Head of caudate nucleus (tissue), 42 donors: ENCODE measurements around the gene KRT31.
A peak's percentile ranks its signal among the peaks of the same experiment; 100 is the strongest.
"Not testable (repeated sequence)": the region's sequence is repeated elsewhere in the genome, so short reads cannot be mapped to it uniquely, and the experiment has no call there.

Experiments
- DNase-seq, 42 donors: peaks; one replicate each; pipeline versions ENCODE4 v3.0.0 to v3.0.0-alpha.2; 2020 to 2021; ENCODE audit warnings: mixed read lengths in 7 of 42
- intact Hi-C: fragments of 100-400 bp; cut with DNase I; formaldehyde crosslinking; loops from one replicate; pipeline ENCODE4 v1.15.0; 2022

The KRT31 gene

DNA sequence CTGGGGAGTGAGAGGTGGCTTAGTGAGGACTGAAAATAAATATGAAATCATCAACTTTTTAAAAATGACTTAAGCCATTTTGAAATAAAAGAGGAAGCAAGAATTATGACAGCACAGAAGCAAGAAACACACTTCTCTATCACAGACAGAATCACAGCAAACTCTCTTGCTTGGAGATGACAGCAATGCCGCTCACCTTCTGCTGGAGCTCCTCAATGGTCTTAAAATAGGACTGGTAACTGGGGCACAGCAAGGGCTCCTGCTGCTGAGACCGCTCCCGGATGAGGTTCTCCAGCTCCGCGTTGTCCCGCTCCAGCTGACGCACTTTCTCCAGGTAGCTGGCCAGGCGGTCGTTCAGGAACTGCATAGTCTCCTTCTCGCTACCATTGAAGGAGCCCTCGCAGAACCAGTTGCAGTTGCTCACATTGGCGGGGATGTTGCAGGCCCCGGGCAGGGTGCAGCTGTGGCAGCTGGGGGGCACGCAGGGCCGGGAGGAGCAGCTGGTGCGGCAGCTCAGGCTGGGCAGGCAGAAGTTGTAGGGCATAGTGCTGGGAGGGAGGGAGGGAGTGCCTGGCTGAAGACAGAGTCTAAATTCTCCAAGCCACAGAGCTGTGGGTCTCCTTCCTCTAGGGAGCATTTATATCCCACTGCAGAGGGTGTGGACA lies at the start of gene KRT31:
Gene KRT31 (minus strand): TSS at position 613 of the 665 bp plus-strand sequence. CDS start 69 bp downstream, at position 544.
- intact Hi-C loops: no loop called here
- no peak for DNase-seq

DNA sequence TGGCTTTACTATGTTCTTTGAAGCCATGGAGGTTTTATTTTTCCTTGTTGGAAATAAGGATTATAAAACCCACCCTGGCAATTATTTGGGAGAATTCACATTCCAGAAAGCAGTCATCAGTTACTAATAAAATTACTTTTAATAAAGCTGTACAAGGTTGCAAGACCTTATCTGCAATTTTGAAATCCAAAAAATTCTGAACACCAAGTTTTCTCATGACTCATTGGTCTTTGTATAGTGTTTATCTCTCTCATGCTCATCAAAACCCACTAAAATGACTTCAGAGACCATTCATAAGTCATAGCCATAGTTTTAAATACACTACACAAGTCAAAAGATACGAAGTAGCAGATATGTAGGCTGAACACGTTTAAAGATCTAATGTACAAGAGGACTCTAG lies 49.4 kb upstream of the KRT31 start:
- intact Hi-C loops: no loop called here
- DNase-seq: no peak

DNA sequence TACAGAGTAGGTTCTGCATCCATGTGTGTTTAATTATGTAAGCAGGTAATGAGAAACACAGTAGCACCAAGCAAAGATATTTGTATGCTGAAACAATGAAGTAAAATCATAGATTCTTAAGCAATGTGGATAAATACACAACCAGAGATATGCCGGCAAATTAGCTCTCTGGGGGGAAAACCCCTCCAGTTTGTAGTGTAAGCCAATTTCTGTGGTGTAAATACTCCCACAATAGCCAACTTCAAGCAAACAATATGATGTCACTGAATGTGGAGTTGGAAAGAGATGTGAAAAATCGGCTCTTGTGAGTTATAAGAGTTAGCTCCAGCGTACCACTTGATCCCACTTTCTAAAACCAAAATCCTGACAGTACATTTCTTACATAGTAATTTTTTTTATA lies 47.2 kb upstream of the KRT31 start:
- DNase-seq: no peak
- intact Hi-C loops: no loop called here

DNA sequence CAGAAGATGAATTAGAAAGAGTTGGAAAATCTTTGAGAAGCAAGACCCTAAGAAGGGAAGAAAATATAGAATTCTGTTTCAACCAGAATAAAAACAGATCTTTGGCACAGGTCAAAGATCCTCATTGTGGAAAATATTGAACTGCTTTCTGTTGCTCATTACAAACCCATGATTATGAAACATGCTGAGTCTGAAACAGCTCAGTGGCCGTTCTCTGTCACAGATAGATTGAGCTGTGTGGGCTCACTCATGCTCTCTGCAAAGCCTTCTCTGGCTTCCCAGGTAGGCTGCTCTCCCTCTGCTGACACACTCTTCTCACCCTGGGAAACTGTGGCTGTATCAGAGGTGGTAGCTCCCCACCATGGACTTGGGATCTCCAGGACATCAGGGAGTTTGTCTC lies 46.8 kb upstream of the KRT31 start:
- DNase-seq: peak in 3 of 42 donors; percentile 12 to 45 (median 15)
- intact Hi-C loops: no loop called here

GRCh38 chr17:41442739-41443138 lies 45.3 kb upstream of the KRT31 start:
- intact Hi-C loops: no loop called here
- DNase-seq: no peak

- DNase-seq: no peak
- intact Hi-C loops: no loop called here
These were observed 43.2 kb upstream of the KRT31 start, which contains the start of gene KRT38 for GRCh38 chr17:41440531-41441033. Gene KRT38, minus strand, starts transcription at chr17:41440983. Its CDS starts 62 bp downstream, at chr17:41440921.

GRCh38 chr17:41439375-41439774 lies 42.0 kb upstream of the KRT31 start:
- DNase-seq: no peak
- intact Hi-C loops: no loop called here

- no peak for DNase-seq
- intact Hi-C loops: no loop called here
These were observed 40.4 kb upstream of the KRT31 start for GRCh38 chr17:41437769-41438168.

DNA sequence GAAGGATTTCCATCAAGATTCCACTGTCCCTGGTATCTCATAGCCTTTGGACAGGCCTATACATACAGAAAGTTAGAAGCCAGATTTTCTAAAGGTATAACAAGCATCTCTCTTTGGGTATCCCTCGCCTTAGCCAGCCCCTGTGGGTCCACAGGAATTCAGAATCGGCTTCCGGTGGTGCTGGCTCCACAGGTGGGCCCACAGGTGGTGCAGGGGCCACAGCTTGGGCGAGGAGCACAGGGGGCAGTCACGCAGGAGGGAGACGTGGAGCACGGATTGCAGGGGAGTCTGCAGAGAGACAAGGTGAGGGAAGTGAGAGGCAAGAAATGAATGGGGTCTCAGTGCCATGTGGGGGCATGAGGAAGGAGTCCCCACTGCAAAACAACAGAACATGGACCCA lies 39.8 kb upstream of the KRT31 start:
- intact Hi-C loops: no loop called here
- DNase-seq: no peak

- DNase-seq: no peak
- intact Hi-C loops: no loop called here
These were observed 37.0 kb upstream of the KRT31 start for GRCh38 chr17:41434415-41434814.

DNA sequence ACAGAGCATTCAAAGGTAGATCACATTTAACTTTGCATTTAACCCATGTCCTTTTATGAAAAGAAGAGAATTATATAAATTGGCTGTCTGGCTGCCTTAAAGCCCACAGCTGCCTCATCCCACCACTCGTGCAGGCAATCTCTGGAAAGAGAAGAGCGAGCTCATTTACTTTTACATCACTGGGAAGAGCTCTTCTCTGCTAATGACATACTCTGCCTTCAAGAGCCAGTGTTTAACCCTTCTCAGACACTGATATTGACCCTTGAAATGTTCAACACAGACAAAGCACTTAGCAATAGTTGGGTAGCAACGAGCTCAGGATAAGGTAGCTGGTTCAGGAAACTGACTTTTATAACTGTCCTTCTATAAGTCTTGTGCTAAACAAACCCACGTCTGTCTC lies 36.6 kb upstream of the KRT31 start:
- intact Hi-C loops: no loop called here
- no peak for DNase-seq

GRCh38 chr17:41433586-41433985 lies 36.2 kb upstream of the KRT31 start:
- no peak for DNase-seq
- intact Hi-C loops: no loop called here

DNA sequence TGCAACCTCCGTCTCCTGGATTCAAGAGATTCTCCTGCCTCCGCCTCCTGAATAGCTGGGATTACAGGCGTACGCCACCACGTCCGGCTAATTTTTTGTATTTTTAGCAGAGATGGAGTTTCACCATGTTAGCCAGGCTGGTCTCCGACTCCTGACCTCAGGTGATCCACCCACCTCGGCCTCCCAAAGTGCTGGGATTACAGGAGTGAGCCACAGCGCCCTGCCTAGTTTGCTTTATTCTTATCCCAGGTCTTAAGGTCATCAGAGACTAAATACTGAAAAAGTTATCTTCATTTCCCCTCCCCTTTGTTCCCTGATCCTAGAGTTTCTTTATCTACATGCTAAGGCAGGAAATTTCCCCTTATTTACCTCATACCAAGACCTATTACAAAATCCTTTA lies 33.0 kb upstream of the KRT31 start:
- intact Hi-C loops, DNase-seq: not testable (repeated sequence)

- no peak for DNase-seq
- intact Hi-C loops: no loop called here
These were observed 32.3 kb upstream of the KRT31 start for GRCh38 chr17:41429667-41430066.

DNA sequence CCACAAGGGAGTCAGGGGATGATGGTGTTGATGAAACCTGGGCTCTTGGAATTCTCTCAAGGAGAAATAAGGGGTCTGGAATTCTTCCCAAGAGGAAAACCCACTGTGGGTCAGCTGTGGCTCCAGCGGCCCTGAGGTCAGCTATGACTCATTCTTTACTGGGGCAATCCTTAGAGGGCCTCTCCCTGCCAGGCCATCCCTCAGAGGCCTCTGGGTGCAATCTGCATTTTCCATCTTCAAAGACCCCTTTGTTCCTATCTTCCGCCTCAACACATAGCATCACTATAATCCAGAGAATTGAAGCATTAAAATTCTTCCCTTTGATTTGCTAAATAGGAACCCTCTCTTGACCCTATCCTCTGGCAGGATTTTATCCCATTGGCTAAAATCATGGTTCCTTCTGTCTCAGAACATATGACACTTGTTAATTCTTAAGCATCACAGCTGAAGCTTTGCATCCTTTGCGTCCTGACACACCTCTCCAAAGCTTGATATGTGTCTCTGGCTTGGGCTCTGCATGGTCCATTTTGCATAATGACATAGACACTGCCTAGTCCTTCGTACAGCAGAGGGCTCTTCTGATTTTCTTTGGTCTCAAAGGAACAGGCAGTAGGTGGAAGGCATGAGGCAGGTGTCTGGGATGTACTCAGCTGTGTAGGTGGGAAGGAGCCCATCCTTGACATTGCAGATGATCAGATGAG lies 31.3 kb upstream of the KRT31 start:
- intact Hi-C loops: no loop called here
- DNase-seq: no peak

- intact Hi-C loops: no loop called here
- DNase-seq: no peak
These were observed 26.8 kb upstream of the KRT31 start, which contains the start of gene KRT37 for GRCh38 chr17:41424111-41424635. Gene KRT37, minus strand, starts transcription at chr17:41424585. Its CDS starts 62 bp downstream, at chr17:41424523.

GRCh38 chr17:41422586-41422985 lies 25.2 kb upstream of the KRT31 start:
- intact Hi-C loops, DNase-seq: not testable (repeated sequence)

GRCh38 chr17:41421617-41422016 lies 24.2 kb upstream of the KRT31 start:
- intact Hi-C loops: no loop called here
- DNase-seq: no peak

GRCh38 chr17:41421116-41421515 lies 23.7 kb upstream of the KRT31 start:
- DNase-seq: no peak
- intact Hi-C loops: no loop called here

DNA sequence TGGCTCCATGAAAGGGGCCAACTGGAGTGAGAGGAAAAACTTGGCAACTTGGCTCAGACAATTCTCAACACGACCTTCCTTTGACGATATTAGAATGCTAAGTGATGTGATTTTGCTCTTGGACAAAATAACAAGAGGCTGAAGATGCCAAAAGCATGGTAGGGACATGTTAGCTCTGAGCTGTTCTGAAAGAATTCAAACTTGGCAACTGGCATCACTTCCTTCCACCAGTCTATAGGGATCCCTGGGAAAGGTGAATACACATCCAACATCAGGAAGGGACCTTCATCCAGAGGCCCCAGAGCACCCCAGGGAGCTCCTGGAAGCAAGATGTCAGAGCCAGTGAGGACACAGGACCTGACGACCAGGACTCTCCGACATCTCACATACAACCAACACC lies 22.7 kb upstream of the KRT31 start:
- DNase-seq: no peak

More for the DNA sequence above, 22.7 kb upstream of the KRT31 start:
- intact Hi-C loops: no loop called here
